ENCODE results near the gene CTBP1.
A peak's percentile ranks its signal among the peaks of the same experiment; 100 is the strongest.

CTBP1 gene

GRCh38 chr4:1291996-1292702, 43.2 kb upstream of the CTBP1 start:
- H3K9ac ChIP-seq (ENCODE audit: low read length), result peak overlapping the region; percentile 2
- peaks cover 25% of the 10 kb centered on the region for H3K4me1 ChIP-seq (ENCODE audit: control insufficient read depth, insufficient read depth, low read length)

GRCh38 chr4:1291091-1291490, 42.2 kb upstream of the CTBP1 start:
- peak overlapping the region; percentile 31 for H3K4me3 ChIP-seq (ENCODE audit: low read length)
- H3K36me3 ChIP-seq (ENCODE audit: control insufficient read depth, insufficient read depth, low read length), result no peaks in the 10 kb centered on the region
- H3K9ac ChIP-seq (ENCODE audit: low read length), result peak overlapping the region; percentile 66
- H3K27me3 ChIP-seq (ENCODE audit: control insufficient read depth, insufficient read depth, low read length), result no peaks in the 10 kb centered on the region
- H3K4me1 ChIP-seq (ENCODE audit: control insufficient read depth, insufficient read depth, low read length), result peaks cover 25% of the 10 kb centered on the region
- no peaks in the 10 kb centered on the region for H3K9me3 ChIP-seq (ENCODE audit: control insufficient read depth, low read length)

More at GRCh38 chr4:1291996-1292702, 43.2 kb upstream of the CTBP1 start:
- Histone ChIP-seq H3K27me3 (ENCODE audit: control insufficient read depth, insufficient read depth, low read length) (no peaks in the 10 kb centered on the region), H3K4me3 (ENCODE audit: low read length) (no peak overlapping the region), H3K36me3 (ENCODE audit: control insufficient read depth, insufficient read depth, low read length) (no peaks in the 10 kb centered on the region), H3K9me3 (ENCODE audit: control insufficient read depth, low read length) (no peaks in the 10 kb centered on the region)

DNA sequence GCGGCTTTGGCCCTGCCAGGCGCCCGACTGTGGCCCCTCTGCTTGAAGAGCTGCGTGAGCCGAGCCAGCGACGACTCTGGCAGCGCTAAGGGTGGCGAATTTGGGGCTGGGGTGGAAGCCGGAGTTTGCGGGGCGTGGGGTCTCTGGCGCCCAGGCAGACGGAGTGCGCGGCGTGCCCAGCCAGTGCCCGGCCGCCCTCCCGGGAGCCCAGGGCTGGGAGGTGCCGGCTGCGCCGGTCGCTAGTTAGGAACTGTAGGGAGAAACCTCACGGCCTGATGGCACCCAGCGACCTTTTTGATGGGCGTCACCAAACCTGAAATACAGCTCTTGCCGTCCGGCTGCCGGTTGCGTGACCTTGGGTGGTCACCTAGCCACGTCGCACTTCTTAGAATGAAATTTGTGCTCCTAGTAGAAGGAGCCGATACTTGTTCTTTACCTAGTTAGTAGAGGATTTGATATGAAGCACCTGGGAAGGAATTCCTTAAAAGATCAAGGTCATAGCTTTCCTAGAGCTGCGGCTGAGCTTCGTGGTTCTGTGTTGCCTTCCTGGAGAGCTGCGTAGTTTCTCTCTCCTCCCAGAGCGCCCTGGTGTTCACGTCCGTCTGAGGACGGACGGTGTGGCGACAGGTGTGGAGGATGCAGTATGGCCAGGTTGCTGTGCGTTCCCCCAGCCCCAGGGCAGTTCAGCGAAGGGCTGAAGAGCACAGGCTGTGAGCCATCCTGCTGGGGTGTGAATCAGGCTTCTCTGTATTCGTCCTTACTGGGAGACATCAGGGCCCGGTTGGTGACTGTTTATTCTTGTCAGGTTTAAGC, 41.4 kb upstream of the CTBP1 start:
- Histone ChIP-seq H3K27me3 (ENCODE audit: control insufficient read depth, insufficient read depth, low read length) (no peaks in the 10 kb centered on the region), H3K9me3 (ENCODE audit: control insufficient read depth, low read length) (no peaks in the 10 kb centered on the region), H3K36me3 (ENCODE audit: control insufficient read depth, insufficient read depth, low read length) (no peaks in the 10 kb centered on the region), H3K9ac (ENCODE audit: low read length) (peak overlapping the region; percentile 66), H3K4me3 (ENCODE audit: low read length) (peak overlapping the region; percentile 31), H3K4me1 (ENCODE audit: control insufficient read depth, insufficient read depth, low read length) (peaks cover 25% of the 10 kb centered on the region)

DNA sequence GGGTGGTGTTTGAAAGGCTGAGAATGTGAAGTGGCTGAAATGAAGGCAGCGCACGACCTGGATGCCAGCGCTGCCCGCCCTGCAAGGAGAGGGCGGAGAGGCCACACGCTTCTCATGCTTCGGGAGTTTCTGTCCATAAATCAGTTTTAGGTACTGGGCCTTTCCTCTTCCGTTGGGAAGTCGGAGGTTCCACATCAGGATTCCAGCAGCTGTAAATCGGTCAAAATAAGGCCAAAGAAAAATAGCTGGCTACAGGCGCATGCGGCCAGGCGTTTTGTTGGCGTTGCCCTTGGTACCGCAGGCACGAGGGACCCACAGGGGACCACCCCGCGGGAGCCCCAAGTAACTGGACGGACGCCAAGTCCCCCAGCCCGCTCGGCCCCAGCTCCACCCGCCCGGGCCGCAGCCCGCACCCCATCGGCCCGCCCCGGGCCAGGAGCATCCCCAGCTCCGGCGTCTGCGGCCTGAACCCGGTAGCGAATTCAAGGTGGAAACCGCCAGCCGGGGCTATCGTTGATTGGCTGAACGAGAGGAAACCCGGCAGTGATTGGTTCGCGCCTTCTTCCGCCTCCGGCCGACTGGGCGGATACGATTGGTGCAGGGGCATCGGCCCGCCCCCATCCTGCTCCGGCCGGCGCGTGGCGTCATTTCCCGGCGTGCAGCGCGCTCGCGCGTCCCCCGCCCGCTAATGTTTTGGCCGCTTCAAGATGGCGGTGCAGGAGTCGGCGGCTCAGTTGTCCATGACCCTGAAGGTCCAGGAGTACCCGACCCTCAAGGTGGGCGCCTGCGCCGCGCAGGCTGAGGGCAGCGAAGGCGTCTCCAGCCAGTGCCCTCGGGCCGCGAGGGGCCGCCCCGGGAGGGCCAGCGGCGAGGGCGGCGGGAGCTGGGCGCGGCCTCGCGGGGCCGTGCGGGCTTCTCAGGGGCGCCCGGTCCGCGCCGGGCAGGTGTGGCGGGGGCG, 40.6 kb upstream of the CTBP1 start, which contains the start of gene MAEA:
Gene MAEA (plus strand): TSS at position 685 of the 958 bp plus-strand sequence. CDS start 23 bp downstream, at position 708.
- Histone ChIP-seq H3K4me1 (ENCODE audit: control insufficient read depth, insufficient read depth, low read length) (peaks cover 24% of the 10 kb centered on the region), H3K9me3 (ENCODE audit: control insufficient read depth, low read length) (no peaks in the 10 kb centered on the region), H3K9ac (ENCODE audit: low read length) (peak within 1 kb of the TSS; percentile 66), H3K36me3 (ENCODE audit: control insufficient read depth, insufficient read depth, low read length) (no peaks in the 10 kb centered on the region), H3K27me3 (ENCODE audit: control insufficient read depth, insufficient read depth, low read length) (no peaks in the 10 kb centered on the region), H3K4me3 (ENCODE audit: low read length) (peak within 1 kb of the TSS; percentile 85)

GRCh38 chr4:1288786-1289185, 39.9 kb upstream of the CTBP1 start:
- Histone ChIP-seq H3K9ac (ENCODE audit: low read length) (peak overlapping the region; percentile 66), H3K27me3 (ENCODE audit: control insufficient read depth, insufficient read depth, low read length) (no peaks in the 10 kb centered on the region), H3K36me3 (ENCODE audit: control insufficient read depth, insufficient read depth, low read length) (no peaks in the 10 kb centered on the region), H3K9me3 (ENCODE audit: control insufficient read depth, low read length) (no peaks in the 10 kb centered on the region), H3K4me3 (ENCODE audit: low read length) (peak overlapping the region; percentile 85), H3K4me1 (ENCODE audit: control insufficient read depth, insufficient read depth, low read length) (peaks cover 17% of the 10 kb centered on the region)

GRCh38 chr4:1285790-1286553, 37.0 kb upstream of the CTBP1 start:
- H3K4me3 ChIP-seq (ENCODE audit: low read length), result no peak overlapping the region
- H3K27me3 ChIP-seq (ENCODE audit: control insufficient read depth, insufficient read depth, low read length), result no peaks in the 10 kb centered on the region
- peaks cover 3% of the 10 kb centered on the region for H3K4me1 ChIP-seq (ENCODE audit: control insufficient read depth, insufficient read depth, low read length)
- H3K9me3 ChIP-seq (ENCODE audit: control insufficient read depth, low read length), result no peaks in the 10 kb centered on the region
- no peak overlapping the region for H3K9ac ChIP-seq (ENCODE audit: low read length)
- H3K36me3 ChIP-seq (ENCODE audit: control insufficient read depth, insufficient read depth, low read length), result no peaks in the 10 kb centered on the region

DNA sequence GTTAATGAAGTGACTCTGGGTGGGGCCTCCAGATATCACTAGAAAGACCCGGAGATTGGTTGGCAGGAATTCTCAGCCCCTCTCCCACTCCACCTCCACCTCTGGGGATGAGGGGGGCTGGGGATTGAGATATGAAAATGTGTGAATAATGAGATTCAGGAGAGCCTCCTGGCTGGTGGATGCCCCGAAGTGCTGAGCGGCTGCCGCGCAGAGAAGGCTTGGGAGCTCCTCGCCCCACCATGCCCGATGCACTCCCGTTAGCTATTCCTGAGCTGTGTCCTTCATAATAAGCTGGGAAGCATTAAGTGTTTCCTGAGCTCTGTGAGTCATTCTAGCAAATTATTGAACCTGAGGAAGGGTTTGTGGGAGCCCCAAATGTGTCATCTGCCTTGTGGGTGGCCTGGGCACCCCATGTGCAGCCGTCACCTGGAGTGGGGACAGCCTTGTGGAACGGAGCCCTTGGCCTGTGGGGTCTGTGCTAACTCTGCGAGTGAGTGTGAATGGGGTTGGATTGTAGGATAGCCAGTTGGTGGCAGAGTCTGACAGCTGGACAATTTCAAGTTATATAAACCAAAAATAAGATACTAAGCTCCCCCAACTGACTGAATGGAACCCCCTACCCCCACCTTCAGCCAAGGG, 36.3 kb upstream of the CTBP1 start:
- Histone ChIP-seq H3K9ac (ENCODE audit: low read length) (no peak overlapping the region), H3K4me1 (ENCODE audit: control insufficient read depth, insufficient read depth, low read length) (no peaks in the 10 kb centered on the region), H3K9me3 (ENCODE audit: control insufficient read depth, low read length) (no peaks in the 10 kb centered on the region), H3K36me3 (ENCODE audit: control insufficient read depth, insufficient read depth, low read length) (no peaks in the 10 kb centered on the region), H3K4me3 (ENCODE audit: low read length) (no peak overlapping the region), H3K27me3 (ENCODE audit: control insufficient read depth, insufficient read depth, low read length) (no peaks in the 10 kb centered on the region)

DNA sequence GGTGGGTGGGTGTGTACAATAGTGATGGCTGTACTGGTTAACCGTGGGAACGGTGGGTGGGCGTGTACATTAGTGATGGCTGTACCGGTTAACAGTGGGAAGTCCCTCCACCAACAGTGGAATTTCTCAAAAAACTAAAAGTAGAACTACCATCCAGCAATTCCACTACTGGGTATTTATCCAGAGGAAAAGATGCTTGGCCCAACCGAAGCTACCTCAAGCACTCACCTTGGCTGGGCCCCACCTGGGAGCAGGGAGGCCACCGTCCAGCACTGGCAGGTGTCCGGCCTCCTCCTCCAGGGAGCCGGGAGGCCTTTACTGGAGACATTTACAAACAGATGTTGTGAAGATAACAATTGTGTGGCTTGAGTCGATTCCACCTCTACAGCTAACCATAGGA, 34.8 kb upstream of the CTBP1 start:
- Histone ChIP-seq H3K4me1 (ENCODE audit: control insufficient read depth, insufficient read depth, low read length) (no peaks in the 10 kb centered on the region), H3K4me3 (ENCODE audit: low read length) (no peak overlapping the region), H3K9me3 (ENCODE audit: control insufficient read depth, low read length) (no peaks in the 10 kb centered on the region), H3K36me3 (ENCODE audit: control insufficient read depth, insufficient read depth, low read length) (no peaks in the 10 kb centered on the region), H3K27me3 (ENCODE audit: control insufficient read depth, insufficient read depth, low read length) (no peaks in the 10 kb centered on the region), H3K9ac (ENCODE audit: low read length) (no peak overlapping the region)

DNA sequence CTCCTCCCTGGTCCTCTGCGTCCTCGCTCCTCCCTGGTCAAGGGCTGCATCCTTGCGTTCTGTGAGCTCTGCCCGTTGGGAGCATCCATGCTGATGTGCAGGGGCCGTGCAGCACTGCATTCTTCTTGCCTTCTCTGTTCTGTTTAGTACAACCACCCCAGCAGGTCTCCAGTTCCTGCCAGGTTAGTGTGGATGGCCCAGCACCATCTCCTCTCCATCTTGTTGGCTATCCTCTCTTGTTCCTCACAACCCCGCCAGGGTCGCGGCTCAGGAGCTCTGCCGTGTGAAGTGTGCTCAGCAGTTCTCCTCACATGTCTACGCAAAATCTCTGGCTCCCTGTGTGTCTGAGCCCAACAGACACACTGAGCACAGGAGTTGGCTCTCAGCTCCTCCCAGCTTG, 30.3 kb upstream of the CTBP1 start:
- Histone ChIP-seq H3K4me3 (ENCODE audit: low read length) (no peak overlapping the region), H3K27me3 (ENCODE audit: control insufficient read depth, insufficient read depth, low read length) (no peaks in the 10 kb centered on the region), H3K4me1 (ENCODE audit: control insufficient read depth, insufficient read depth, low read length) (no peaks in the 10 kb centered on the region)

DNA sequence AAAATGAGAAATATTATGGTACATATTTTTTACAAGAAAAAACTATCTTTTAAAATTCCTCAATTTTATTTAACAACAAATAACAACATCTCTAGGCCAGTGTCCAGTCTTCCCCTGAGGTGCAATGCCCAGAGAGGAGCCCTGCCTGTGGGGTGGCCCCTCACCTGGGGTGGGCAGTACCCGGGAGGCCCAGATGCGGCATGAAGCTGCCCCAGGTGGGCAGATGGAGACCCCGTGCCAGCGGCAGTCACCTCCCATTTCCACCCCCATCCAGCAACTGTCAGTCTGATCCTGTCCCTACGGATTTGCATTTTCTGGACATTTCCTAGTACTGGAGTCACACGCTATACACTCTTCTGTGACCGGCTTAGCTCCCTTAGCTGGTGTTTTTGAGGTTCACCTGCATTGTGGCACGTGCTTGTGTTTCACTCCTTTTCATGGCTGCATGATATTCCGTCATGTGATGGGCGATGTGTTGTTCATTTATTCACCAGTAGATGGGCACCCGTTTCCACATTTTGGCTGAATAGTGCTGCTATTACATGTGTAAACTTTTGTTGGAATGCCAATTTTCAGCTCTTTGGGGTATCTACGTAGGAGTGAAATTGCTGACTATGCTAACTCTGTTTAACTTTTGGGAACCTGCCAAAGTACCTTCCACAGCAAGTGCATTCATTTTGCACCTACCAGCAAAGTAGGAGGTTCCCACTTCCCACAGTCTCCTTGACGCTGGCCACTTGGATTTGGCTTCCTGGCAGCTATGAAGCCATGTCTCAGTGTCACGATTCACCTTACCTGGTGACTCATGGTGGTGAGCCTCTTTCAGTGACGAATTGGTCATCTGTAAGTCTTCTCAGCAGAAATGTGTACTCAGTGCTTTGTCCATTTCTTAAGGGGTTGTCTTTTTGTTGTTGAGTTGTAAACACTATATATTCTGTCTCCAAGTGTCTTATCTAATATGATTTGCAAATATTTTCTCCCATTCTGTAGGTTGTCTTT, 29.0 kb upstream of the CTBP1 start:
- no peak overlapping the region for H3K9ac ChIP-seq (ENCODE audit: low read length)
- H3K36me3 ChIP-seq (ENCODE audit: control insufficient read depth, insufficient read depth, low read length), result no peaks in the 10 kb centered on the region
- H3K4me3 ChIP-seq (ENCODE audit: low read length), result no peak overlapping the region
- no peaks in the 10 kb centered on the region for H3K9me3 ChIP-seq (ENCODE audit: control insufficient read depth, low read length)
- no peaks in the 10 kb centered on the region for H3K4me1 ChIP-seq (ENCODE audit: control insufficient read depth, insufficient read depth, low read length)
- H3K27me3 ChIP-seq (ENCODE audit: control insufficient read depth, insufficient read depth, low read length), result no peaks in the 10 kb centered on the region

More for the DNA sequence above, 30.3 kb upstream of the CTBP1 start:
- Histone ChIP-seq H3K36me3 (ENCODE audit: control insufficient read depth, insufficient read depth, low read length) (no peaks in the 10 kb centered on the region), H3K9ac (ENCODE audit: low read length) (no peak overlapping the region), H3K9me3 (ENCODE audit: control insufficient read depth, low read length) (no peaks in the 10 kb centered on the region)

Data from mucosa of stomach (tissue), 1 donor.